Measurements from ENCODE around the gene PIK3R6. TPM values are rescaled to one million over a fixed set of nuclear protein-coding genes. Genes with fewer than 3 reads are reported as not detected.
A peak's percentile ranks its signal among the peaks of the same experiment; 100 is the strongest.

PIK3R6 gene
- total and polyA plus RNA-seq, 8 donors = 1.6 to 4.3 (median 2.0) TPM

GRCh38 chr17:8865385-8865784 is 2.1 kb downstream of the PIK3R6 start:
- ATAC-seq = no peak
- intact Hi-C loops (cut with DNase I) = no loop called here
- H3K27ac ChIP-seq = no peak overlapping the region

DNA sequence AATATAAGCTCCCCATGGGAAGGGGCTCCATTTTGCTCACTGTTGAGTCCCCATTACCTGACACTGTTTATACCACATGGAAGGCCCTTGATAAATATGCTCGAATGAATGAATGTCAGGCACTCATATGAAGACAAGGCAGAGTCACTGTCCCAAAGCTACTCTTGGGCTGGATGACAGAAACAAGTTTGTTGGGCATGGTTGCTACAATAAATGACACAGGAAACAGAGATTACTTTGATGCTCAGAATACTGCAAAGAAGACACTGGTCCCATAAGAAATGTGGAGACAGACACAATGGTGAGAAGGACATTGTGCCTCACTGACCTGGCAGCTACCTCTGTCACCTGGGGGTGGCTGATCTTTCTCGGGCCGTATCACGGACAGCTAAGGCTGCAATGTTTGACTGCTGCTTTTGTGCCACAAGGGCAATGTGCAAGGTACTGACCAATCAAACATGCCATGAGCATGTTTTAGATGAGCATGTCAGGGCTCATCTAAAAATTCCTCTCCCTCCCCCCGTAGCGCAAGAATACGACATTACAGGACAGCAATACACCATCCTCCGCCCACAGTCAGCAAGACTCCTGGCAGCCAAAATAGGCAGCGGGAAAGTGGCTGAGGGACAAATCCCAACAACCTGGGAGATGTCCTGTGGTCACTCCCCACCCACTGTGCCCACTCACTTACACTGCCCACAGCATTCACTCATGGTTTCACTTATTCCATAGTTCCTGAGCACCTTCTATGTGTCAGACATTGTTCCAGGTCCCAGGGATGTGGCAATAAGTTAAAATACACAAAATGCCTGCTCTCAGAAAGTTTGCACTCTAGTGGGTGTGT is 5.0 kb downstream of the PIK3R6 start:
- ATAC-seq (no peak), DNase-seq (no peak)
- intact Hi-C loops (cut with DNase I) = no loop called here
- H3K4me3 ChIP-seq = no peak overlapping the region
- peaks cover 0 to 35% of the 10 kb centered on the region in 2 donors for H3K27me3 ChIP-seq
- no peak overlapping the region for H3K27ac ChIP-seq
- H3K9me3 ChIP-seq = no peaks in the 10 kb centered on the region
- peaks cover 0 to 55% of the 10 kb centered on the region in 2 donors for H3K4me1 ChIP-seq
- TF ChIP-seq, protein P1, sequence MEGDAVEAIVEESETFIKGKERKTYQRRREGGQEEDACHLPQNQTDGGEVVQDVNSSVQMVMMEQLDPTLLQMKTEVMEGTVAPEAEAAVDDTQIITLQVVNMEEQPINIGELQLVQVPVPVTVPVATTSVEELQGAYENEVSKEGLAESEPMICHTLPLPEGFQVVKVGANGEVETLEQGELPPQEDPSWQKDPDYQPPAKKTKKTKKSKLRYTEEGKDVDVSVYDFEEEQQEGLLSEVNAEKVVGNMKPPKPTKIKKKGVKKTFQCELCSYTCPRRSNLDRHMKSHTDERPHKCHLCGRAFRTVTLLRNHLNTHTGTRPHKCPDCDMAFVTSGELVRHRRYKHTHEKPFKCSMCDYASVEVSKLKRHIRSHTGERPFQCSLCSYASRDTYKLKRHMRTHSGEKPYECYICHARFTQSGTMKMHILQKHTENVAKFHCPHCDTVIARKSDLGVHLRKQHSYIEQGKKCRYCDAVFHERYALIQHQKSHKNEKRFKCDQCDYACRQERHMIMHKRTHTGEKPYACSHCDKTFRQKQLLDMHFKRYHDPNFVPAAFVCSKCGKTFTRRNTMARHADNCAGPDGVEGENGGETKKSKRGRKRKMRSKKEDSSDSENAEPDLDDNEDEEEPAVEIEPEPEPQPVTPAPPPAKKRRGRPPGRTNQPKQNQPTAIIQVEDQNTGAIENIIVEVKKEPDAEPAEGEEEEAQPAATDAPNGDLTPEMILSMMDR (IDR thresholded peaks at IDR 0.05) = no peak
- H3K36me3 ChIP-seq = no peaks in the 10 kb centered on the region

More at GRCh38 chr17:8865385-8865784, 2.1 kb downstream of the PIK3R6 start:
- peaks cover 0 to 38% of the 10 kb centered on the region in 2 donors for H3K4me1 ChIP-seq
- no peaks in the 10 kb centered on the region for H3K36me3 ChIP-seq
- no peak overlapping the region for H3K4me3 ChIP-seq
- H3K9me3 ChIP-seq = no peaks in the 10 kb centered on the region
- no peak for DNase-seq
- TF ChIP-seq, protein P1 (IDR thresholded peaks at IDR 0.05) = no peak
- H3K27me3 ChIP-seq = peaks cover 0 to 33% of the 10 kb centered on the region in 2 donors

GRCh38 chr17:8861495-8862181 is 5.8 kb downstream of the PIK3R6 start:
- intact Hi-C loops (cut with DNase I) = no loop called here
- peak overlapping the region in 1 of 2 donors; percentile 49 for H3K27ac ChIP-seq
- no peak for ATAC-seq
- no peak for DNase-seq
- TF ChIP-seq, protein P1 (IDR thresholded peaks at IDR 0.05) = no peak
- peaks cover 0 to 36% of the 10 kb centered on the region in 2 donors for H3K27me3 ChIP-seq
- no peak overlapping the region for H3K4me3 ChIP-seq
- no peaks in the 10 kb centered on the region for H3K9me3 ChIP-seq
- H3K4me1 ChIP-seq = peaks cover 0 to 56% of the 10 kb centered on the region in 2 donors
- H3K36me3 ChIP-seq = no peaks in the 10 kb centered on the region

DNA sequence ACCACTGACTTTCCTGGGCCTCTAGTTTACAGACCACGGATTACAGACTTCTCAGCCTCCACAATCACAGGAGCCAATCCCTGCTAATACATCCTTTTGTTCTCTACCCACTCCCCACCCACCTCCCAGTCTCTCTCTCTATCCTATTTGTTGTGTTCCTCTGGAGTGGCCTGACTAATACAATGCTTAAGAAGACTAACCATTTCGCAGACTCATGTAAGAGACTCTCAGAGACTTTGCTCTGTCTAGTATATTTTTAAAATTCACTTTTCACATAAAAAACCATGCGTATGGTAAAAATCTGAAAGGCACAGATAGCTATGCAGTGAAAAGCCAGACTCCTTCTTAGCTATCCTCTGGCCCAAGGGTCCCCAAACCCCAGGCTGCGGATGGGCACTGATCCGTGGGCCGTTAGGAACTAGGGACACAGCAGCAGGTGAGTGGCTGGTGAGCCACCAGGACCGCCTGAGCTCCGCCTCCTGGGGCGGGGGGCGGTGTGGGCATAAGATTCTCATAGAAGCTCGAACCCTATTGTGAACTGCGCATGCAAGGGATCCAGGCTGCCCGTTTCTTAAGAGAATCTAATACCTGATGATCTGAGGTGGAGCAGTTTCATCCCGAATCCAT is 7.6 kb downstream of the PIK3R6 start:
- Histone ChIP-seq H3K9me3 (no peaks in the 10 kb centered on the region), H3K4me3 (no peak overlapping the region), H3K4me1 (peaks cover 0 to 52% of the 10 kb centered on the region in 2 donors), H3K27ac (no peak overlapping the region), H3K36me3 (no peaks in the 10 kb centered on the region), H3K27me3 (peaks cover 0 to 25% of the 10 kb centered on the region in 2 donors)
- ATAC-seq (no peak), DNase-seq (no peak)
- intact Hi-C loops (cut with DNase I) = no loop called here
- TF ChIP-seq, protein P1 (IDR thresholded peaks at IDR 0.05) = no peak

Measured in left lung (tissue), 10 donors.